HG03196 (cell line): ENCODE data around the gene RIC8B.

Experiments
- ATAC-seq: cut with Tn5 transposase; IDR thresholded peaks from one replicate; pipeline ENCODE4 v1.9.1; 2021; ENCODE audit not compliant: unreplicated experiment

The RIC8B gene

GRCh38 chr12:106758349-106759110 lies 16.0 kb upstream of the RIC8B start:
- ATAC-seq: no peak

GRCh38 chr12:106759526-106760183 lies 14.8 kb upstream of the RIC8B start:
- peak; percentile 26 for ATAC-seq

- peak; percentile 94 for ATAC-seq
Measured at GRCh38 chr12:106760184-106760531, 14.3 kb upstream of the RIC8B start.

GRCh38 chr12:106764220-106764619 lies 10.3 kb upstream of the RIC8B start:
- no peak for ATAC-seq

GRCh38 chr12:106764738-106765137 lies 9.7 kb upstream of the RIC8B start:
- no peak for ATAC-seq

- ATAC-seq: no peak
Measured at GRCh38 chr12:106766393-106766826, 8.1 kb upstream of the RIC8B start.

- ATAC-seq: no peak
Measured at GRCh38 chr12:106767206-106767605, 7.3 kb upstream of the RIC8B start.

- no peak for ATAC-seq
Measured at GRCh38 chr12:106767954-106768822, 6.3 kb upstream of the RIC8B start.

- no peak for ATAC-seq
Measured at GRCh38 chr12:106769078-106769477, 5.4 kb upstream of the RIC8B start.

GRCh38 chr12:106769546-106769945 lies 4.9 kb upstream of the RIC8B start:
- no peak for ATAC-seq

- ATAC-seq: no peak
Measured at GRCh38 chr12:106771425-106771824, 3.1 kb upstream of the RIC8B start.

GRCh38 chr12:106773286-106774004 lies 1.0 kb upstream of the RIC8B start:
- ATAC-seq: no peak

- peak; percentile 6 for ATAC-seq
Measured at GRCh38 chr12:106774808-106775524, 484 bp downstream of the RIC8B start.

- no peak for ATAC-seq
Measured at GRCh38 chr12:106776897-106777296, 2.4 kb downstream of the RIC8B start.

GRCh38 chr12:106780010-106780631 lies 5.6 kb downstream of the RIC8B start:
- no peak for ATAC-seq

GRCh38 chr12:106782619-106783018 lies 8.1 kb downstream of the RIC8B start:
- ATAC-seq: no peak

- no peak for ATAC-seq
Measured at GRCh38 chr12:106783515-106783914, 9.0 kb downstream of the RIC8B start.

- ATAC-seq: no peak
Measured at GRCh38 chr12:106790020-106790419, 15.5 kb downstream of the RIC8B start.

GRCh38 chr12:106791531-106791930 lies 17.0 kb downstream of the RIC8B start:
- no peak for ATAC-seq

GRCh38 chr12:106794369-106794768 lies 19.9 kb downstream of the RIC8B start:
- no peak for ATAC-seq
